NCI-H1694 (cell line): ENCODE measurements around the gene SCN2B.

Experiments
- DNase-seq: peaks from one replicate; lab custom pipeline; 2025; lab: John Stamatoyannopoulos, UW

The SCN2B gene

GRCh38 chr11:118174006-118174567, 2.4 kb downstream of the SCN2B start:
- no peak for DNase-seq

GRCh38 chr11:118172356-118172755, 4.1 kb downstream of the SCN2B start:
- DNase-seq, result no peak

GRCh38 chr11:118171269-118172062, 5.0 kb downstream of the SCN2B start:
- DNase-seq, result peak; percentile 30

GRCh38 chr11:118170882-118171268, 5.6 kb downstream of the SCN2B start:
- DNase-seq, result no peak

- no peak for DNase-seq
These were observed 6.2 kb downstream of the SCN2B start for GRCh38 chr11:118170231-118170630.

- no peak for DNase-seq
These were observed 6.9 kb downstream of the SCN2B start for GRCh38 chr11:118169300-118170140.

GRCh38 chr11:118168751-118169150, 7.7 kb downstream of the SCN2B start:
- DNase-seq, result no peak

GRCh38 chr11:118168316-118168715, 8.1 kb downstream of the SCN2B start:
- no peak for DNase-seq

GRCh38 chr11:118167906-118168305, 8.5 kb downstream of the SCN2B start:
- DNase-seq, result no peak

GRCh38 chr11:118167253-118167652, 9.2 kb downstream of the SCN2B start:
- no peak for DNase-seq

GRCh38 chr11:118166641-118167040, 9.8 kb downstream of the SCN2B start:
- DNase-seq, result no peak

GRCh38 chr11:118164885-118165284, 11.6 kb downstream of the SCN2B start:
- DNase-seq, result no peak

- no peak for DNase-seq
These were observed 12.9 kb downstream of the SCN2B start for GRCh38 chr11:118163494-118163893.

- no peak for DNase-seq
These were observed 13.6 kb downstream of the SCN2B start for GRCh38 chr11:118162846-118163245.

- DNase-seq, result no peak
These were observed 14.7 kb downstream of the SCN2B start for GRCh38 chr11:118161786-118162185.

- DNase-seq, result no peak
These were observed 19.1 kb downstream of the SCN2B start for GRCh38 chr11:118157186-118157895.

GRCh38 chr11:118156531-118157185, 19.8 kb downstream of the SCN2B start:
- no peak for DNase-seq

- no peak for DNase-seq
These were observed 20.5 kb downstream of the SCN2B start for GRCh38 chr11:118155776-118156530.

- no peak for DNase-seq
These were observed 21.8 kb downstream of the SCN2B start for GRCh38 chr11:118154641-118155040.

GRCh38 chr11:118153976-118154375, 22.5 kb downstream of the SCN2B start:
- no peak for DNase-seq

GRCh38 chr11:118153516-118153915, 22.9 kb downstream of the SCN2B start:
- no peak for DNase-seq
